Vagina (tissue), 2 donors: ENCODE measurements around the gene PMM2. TPM values are rescaled to one million over a fixed set of nuclear protein-coding genes. Genes with fewer than 3 reads are reported as not detected.
"Not testable (repeated sequence)": the region's sequence is repeated elsewhere in the genome, so short reads cannot be mapped to it uniquely, and the experiment has no call there.

ENCODE experiments used
- DNase-seq, 2 donors: peaks; one replicate each; pipeline ENCODE4 v3.0.0-alpha.2; 2017; ENCODE audit errors: extremely low spot score in 2 of 2
- H3K27ac ChIP-seq: fragments of 200-600 bp; sonication (generic); one replicate; pipeline ENCODE4 v1.5.1; 2019
- H3K27me3 ChIP-seq: fragments of 200-600 bp; sonication (generic); one replicate; pipeline ENCODE4 v1.5.1; 2019
- H3K36me3 ChIP-seq, 2 donors: fragments of 200-600 bp; sonication (generic); one replicate each; pipeline ENCODE4 v1.5.1; 2017 to 2019
- H3K4me1 ChIP-seq: fragments of 200-600 bp; sonication (generic); one replicate; pipeline ENCODE4 v1.5.1; 2019
- H3K4me3 ChIP-seq, 2 donors: fragments of 200-600 bp; sonication (generic); 1 replicate in 1 of 2; 2 replicates in 1 of 2; pipeline ENCODE4 v1.5.1; 2016 to 2019
- H3K9me3 ChIP-seq: fragments of 200-600 bp; sonication (generic); one replicate; pipeline ENCODE4 v1.5.1; 2019
- CTCF ChIP-seq, 3 experiments: fragments of 450-650 bp in 2 of 3; fragments of 200-600 bp in 1 of 3; sonication (generic) in 1 of 3; IDR thresholded peaks; one replicate each; pipeline ENCODE4 v1.5.1; 2017 to 2019; ENCODE audit warnings: antibody characterized with exemption in 3 of 3, mild to moderate bottlenecking in 2 of 3, moderate library complexity in 2 of 3
- POLR2A ChIP-seq, 2 donors: fragments of 450-650 bp; IDR thresholded peaks; one replicate each; pipeline ENCODE4 v1.6.1; 2017; ENCODE audit warnings: antibody characterized with exemption in 2 of 2, mild to moderate bottlenecking in 2 of 2, moderate library complexity in 2 of 2
- POLR2AphosphoS5 ChIP-seq, 2 donors: sonication (generic); formaldehyde crosslinking; IDR thresholded peaks; one replicate each; pipeline ENCODE4 v1.9.0; 2017; ENCODE audit warnings: antibody characterized with exemption in 2 of 2, mild to moderate bottlenecking in 2 of 2, low read depth in 1 of 2; ENCODE audit not compliant: insufficient read depth in 1 of 2
- intact Hi-C: fragments of 100-400 bp; cut with DNase I; formaldehyde crosslinking; loops from one replicate; pipeline ENCODE4 v1.15.1; 2023
- total RNA-seq: library from RNA; depleted of rRNA; stranded (reverse); fragments of >200 nt; gene quantifications from one replicate; pipeline ENCODE4 v1.2.3, GENCODE V29; 2016

The PMM2 gene
- total RNA-seq, 1 donor from 2014 or later, result 21.4 TPM

- no peak for DNase-seq
- Histone ChIP-seq H3K27ac (peak overlapping the region; percentile 86), H3K27me3 (no peaks in the 10 kb centered on the region), H3K9me3 (no peaks in the 10 kb centered on the region), H3K4me1 (peaks cover 57% of the 10 kb centered on the region), H3K36me3 (no peaks in the 10 kb centered on the region), H3K4me3 (peak overlapping the region; percentile 63 to 64)
- TF ChIP-seq CTCF (IDR thresholded peaks at IDR 0.05) (no peak), POLR2AphosphoS5 (IDR thresholded peaks at IDR 0.05; ENCODE audit: insufficient read depth in 1 of 2, low read depth in 1 of 2) (no peak), POLR2A (IDR thresholded peaks at IDR 0.05) (no peak)
- intact Hi-C loops, result loop anchor here (2.0 kb wide), 1 partner anchor 71 kb away; the partner anchor contains the start of genes PMM2 and TMEM186
Observed at GRCh38 chr16:8867932-8868415, 70.3 kb downstream of the PMM2 start.

- peak within 1 kb of the TSS; percentile 63 to 64 for H3K4me3 ChIP-seq
- H3K9me3 ChIP-seq, result no peaks in the 10 kb centered on the region
- TF ChIP-seq CTCF (IDR thresholded peaks at IDR 0.05) (no peak), POLR2A (IDR thresholded peaks at IDR 0.05) (peak in 1 of 2 donors; percentile 81), POLR2AphosphoS5 (IDR thresholded peaks at IDR 0.05; ENCODE audit: insufficient read depth in 1 of 2, low read depth in 1 of 2) (peak; percentile 41 to 95)
- H3K36me3 ChIP-seq, result no peaks in the 10 kb centered on the region
- no peaks in the 10 kb centered on the region for H3K27me3 ChIP-seq
- intact Hi-C loops, result loop anchor here (2.0 kb wide), 1 partner anchor 72 kb away; the partner anchor contains the start of genes PMM2 and TMEM186
- DNase-seq, result no peak
- peak within 1 kb of the TSS; percentile 86 for H3K27ac ChIP-seq
- H3K4me1 ChIP-seq, result peaks cover 51% of the 10 kb centered on the region
Observed at GRCh38 chr16:8868416-8869211, 71.0 kb downstream of the PMM2 start, which contains the start of gene CARHSP1. CARHSP1 (minus strand) TSS chr16:8869006; CDS start chr16:8859328, 9,678 bp downstream.

- H3K36me3 ChIP-seq, result no peaks in the 10 kb centered on the region
- no peaks in the 10 kb centered on the region for H3K27me3 ChIP-seq
- peaks cover 43% of the 10 kb centered on the region for H3K4me1 ChIP-seq
- intact Hi-C loops, result loop anchor here (2.0 kb wide), 1 partner anchor 73 kb away; the partner anchor contains the start of genes PMM2 and TMEM186
- peak overlapping the region; percentile 63 to 64 for H3K4me3 ChIP-seq
- TF ChIP-seq POLR2AphosphoS5 (IDR thresholded peaks at IDR 0.05; ENCODE audit: insufficient read depth in 1 of 2, low read depth in 1 of 2), result no peak
- TF ChIP-seq CTCF (IDR thresholded peaks at IDR 0.05), result no peak
- TF ChIP-seq POLR2A (IDR thresholded peaks at IDR 0.05), result no peak
- no peaks in the 10 kb centered on the region for H3K9me3 ChIP-seq
- H3K27ac ChIP-seq, result peak overlapping the region; percentile 86
- no peak for DNase-seq
Observed at GRCh38 chr16:8869212-8869987, 71.8 kb downstream of the PMM2 start.

GRCh38 chr16:8869988-8870241 lies 72.3 kb downstream of the PMM2 start:
- DNase-seq, H3K27ac ChIP-seq, H3K27me3 ChIP-seq, H3K4me3 ChIP-seq, H3K9me3 ChIP-seq, H3K36me3 ChIP-seq: not testable (repeated sequence)
- H3K4me1 ChIP-seq, result peaks cover 38% of the 10 kb centered on the region
- intact Hi-C loops, result loop anchor here (2.0 kb wide), 1 partner anchor 73 kb away; the partner anchor contains the start of genes PMM2 and TMEM186

GRCh38 chr16:8872071-8872470 lies 74.4 kb downstream of the PMM2 start:
- Histone ChIP-seq H3K4me3 (no peak overlapping the region), H3K9me3 (no peaks in the 10 kb centered on the region), H3K27ac (no peak overlapping the region), H3K4me1 (peaks cover 16% of the 10 kb centered on the region), H3K27me3 (no peaks in the 10 kb centered on the region), H3K36me3 (no peaks in the 10 kb centered on the region)
- DNase-seq, result no peak
- intact Hi-C loops, result no loop called here
- TF ChIP-seq POLR2A (IDR thresholded peaks at IDR 0.05) (no peak), POLR2AphosphoS5 (IDR thresholded peaks at IDR 0.05; ENCODE audit: insufficient read depth in 1 of 2, low read depth in 1 of 2) (no peak), CTCF (IDR thresholded peaks at IDR 0.05) (no peak)
